ENCODE results near the gene CELF1.

DNA sequence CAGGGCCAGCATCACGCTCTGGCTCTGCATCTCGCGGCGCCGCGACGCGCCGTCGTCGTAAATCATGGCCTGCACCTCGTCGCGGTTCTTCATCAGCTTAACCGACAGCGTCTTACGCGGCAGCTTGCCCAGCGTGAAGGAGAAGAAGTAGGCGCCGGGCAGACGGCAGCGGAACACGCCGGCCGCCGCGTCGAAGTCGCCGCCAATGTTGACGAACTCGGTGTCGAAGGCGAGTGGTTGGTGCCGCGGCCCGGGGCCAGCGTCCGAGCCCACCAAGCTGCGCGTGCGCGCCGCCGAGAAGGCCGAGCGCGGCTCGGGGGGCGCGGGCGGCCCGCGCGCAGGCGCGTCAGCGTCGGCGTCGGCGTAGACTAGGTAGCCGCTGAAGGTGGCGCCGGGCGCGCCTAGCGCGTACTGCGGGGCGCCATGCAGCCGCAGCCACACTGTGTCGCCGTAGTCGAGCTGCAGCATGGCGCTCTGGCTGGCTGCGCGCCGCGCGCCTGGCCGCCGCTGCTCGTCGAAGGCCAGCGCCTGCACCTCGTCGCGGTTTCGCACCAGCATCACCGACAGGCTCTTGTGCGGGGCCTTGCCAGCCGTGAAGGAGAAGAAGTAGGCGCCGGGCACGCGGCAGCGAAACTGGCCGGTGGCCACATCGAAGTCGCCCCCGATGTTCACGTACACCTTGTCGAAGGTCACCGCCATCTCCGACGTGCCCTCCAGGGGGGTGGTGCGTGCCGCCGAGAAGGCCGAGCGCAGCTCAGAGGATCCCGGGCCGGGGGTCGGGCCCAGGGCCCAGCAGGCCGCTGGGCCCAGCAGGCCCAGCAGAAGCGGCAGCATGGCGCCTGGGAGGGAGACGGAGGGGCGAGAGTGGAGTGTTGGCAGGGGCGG is 37.3 kb upstream of the CELF1 start:
- TF ChIP-seq, protein P1, sequence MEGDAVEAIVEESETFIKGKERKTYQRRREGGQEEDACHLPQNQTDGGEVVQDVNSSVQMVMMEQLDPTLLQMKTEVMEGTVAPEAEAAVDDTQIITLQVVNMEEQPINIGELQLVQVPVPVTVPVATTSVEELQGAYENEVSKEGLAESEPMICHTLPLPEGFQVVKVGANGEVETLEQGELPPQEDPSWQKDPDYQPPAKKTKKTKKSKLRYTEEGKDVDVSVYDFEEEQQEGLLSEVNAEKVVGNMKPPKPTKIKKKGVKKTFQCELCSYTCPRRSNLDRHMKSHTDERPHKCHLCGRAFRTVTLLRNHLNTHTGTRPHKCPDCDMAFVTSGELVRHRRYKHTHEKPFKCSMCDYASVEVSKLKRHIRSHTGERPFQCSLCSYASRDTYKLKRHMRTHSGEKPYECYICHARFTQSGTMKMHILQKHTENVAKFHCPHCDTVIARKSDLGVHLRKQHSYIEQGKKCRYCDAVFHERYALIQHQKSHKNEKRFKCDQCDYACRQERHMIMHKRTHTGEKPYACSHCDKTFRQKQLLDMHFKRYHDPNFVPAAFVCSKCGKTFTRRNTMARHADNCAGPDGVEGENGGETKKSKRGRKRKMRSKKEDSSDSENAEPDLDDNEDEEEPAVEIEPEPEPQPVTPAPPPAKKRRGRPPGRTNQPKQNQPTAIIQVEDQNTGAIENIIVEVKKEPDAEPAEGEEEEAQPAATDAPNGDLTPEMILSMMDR (IDR thresholded peaks at IDR 0.05) = no peak
- TF ChIP-seq POLR2AphosphoS5 (IDR thresholded peaks at IDR 0.05) (no peak), POLR2A (IDR thresholded peaks at IDR 0.05) (no peak)
